ENCODE results near the gene ZNF521.
"Not testable (repeated sequence)": the region's sequence is repeated elsewhere in the genome, so short reads cannot be mapped to it uniquely, and the experiment has no call there.

Gene ZNF521

DNA sequence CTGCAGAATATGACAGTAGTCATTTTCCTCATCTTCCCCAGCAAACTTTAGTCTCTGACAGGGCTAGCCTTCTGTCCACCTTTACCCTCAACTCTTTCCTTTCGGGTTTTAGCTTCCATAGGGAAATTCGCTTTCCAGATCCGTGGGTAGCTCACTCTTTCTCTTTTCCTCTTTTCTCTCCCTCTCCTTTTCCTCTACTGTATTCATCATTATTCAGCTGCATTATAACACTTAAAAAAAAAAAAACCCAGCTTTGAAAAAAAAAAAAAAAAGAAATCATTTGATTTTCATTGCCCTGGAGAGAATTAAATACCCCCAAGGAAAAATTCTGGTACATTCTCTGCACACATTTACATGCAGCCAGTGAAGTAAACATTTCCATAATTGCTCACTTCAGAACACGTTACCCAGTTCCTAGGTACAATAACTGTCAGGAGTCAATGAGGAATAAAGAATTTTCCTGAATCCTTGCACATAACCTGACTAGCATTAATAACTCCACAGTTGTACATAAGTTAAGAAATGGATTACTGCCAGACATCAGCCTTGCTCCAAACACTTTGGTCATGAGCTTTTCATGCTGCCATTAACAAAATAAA lies 63.5 kb downstream of the ZNF521 start:
- no peak for DNase-seq

DNA sequence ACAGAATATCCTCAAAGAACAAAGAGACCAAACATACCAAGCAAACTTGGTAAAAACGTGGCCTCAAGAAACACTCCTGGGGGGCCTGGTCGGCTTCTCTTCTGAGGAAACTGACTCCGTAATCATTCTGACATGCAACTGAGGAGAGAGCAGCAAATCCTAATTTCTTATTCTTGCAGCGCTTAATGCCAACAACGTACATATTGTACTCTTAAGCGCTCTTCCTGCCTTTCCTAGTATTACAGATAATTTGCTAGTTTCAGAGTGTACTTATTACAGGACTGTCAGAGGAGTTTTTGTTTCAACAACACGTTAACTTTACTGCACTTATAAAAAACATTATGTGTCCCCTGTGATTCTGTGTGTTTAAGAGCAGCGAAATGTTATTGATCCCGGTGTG lies 64.9 kb downstream of the ZNF521 start:
- DNase-seq = no peak

DNA sequence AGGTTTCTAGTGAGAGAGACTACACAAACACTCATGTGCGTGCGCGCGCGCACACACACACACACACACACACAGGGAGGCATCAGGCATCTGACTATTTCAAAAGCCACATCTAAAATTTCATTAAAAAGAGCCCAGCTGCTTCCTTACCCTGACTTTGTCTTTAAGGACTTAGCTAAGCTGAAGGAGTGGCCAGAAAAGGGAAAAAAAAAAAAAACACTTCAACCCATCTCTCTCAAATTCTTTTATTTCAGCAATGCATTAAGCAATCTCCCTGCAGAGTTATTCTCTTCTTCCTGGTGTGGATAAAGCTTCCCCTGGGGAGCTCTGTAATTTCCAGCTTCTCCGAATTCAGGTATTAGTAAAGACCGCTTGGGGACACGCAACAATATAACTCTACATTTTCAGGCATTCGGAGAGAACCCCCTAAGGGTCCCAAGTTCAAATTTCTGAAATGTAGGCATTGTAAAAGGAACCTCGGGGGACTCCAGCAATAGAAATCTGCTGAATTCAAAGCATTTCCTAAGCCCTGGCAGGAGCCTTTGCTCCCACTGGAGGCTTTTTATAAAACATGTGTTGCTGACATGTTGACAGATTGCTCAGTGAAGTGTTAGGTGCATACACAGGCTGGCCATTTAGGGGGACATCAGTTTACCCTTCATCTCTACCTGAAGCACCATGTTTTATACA lies 67.0 kb downstream of the ZNF521 start:
- no peak for DNase-seq

DNA sequence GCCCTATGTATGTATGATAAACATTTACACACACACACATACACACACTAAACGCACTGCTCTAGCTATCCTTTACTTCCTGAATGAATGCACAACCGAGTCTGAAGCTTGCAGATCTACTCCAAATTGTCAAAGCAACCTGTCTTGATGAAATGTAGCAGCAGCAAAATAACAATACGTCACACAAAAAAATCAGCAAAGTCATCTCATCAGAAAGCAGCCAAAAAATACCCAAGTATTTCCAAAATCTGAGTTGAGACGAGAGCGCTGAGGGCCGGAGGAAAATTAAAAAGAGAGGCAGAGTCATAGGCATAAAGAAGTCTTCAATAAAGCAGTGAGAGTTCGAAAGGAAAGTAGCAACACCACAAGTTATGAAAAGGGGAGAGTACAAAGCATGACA lies 67.7 kb downstream of the ZNF521 start:
- DNase-seq = no peak

DNA sequence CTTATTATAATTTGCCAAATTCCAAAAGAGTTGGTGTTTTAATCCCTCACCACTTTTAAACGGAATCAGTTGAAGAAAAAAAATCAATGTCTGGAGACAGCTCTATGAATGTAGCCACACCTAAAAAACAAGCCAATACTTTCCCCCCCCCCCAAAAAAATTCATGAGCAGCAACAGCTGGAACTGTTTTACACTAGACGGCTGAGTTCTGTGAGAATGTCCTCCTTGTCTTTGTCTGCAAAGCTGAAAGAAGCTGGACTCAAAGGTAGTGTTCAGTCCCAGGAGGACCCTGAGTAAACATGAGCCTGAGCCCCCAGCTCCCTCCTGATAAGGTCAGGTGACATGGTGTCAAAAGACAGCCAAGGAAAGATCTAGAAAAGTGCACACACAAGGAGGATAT lies 68.2 kb downstream of the ZNF521 start:
- no peak for DNase-seq

DNA sequence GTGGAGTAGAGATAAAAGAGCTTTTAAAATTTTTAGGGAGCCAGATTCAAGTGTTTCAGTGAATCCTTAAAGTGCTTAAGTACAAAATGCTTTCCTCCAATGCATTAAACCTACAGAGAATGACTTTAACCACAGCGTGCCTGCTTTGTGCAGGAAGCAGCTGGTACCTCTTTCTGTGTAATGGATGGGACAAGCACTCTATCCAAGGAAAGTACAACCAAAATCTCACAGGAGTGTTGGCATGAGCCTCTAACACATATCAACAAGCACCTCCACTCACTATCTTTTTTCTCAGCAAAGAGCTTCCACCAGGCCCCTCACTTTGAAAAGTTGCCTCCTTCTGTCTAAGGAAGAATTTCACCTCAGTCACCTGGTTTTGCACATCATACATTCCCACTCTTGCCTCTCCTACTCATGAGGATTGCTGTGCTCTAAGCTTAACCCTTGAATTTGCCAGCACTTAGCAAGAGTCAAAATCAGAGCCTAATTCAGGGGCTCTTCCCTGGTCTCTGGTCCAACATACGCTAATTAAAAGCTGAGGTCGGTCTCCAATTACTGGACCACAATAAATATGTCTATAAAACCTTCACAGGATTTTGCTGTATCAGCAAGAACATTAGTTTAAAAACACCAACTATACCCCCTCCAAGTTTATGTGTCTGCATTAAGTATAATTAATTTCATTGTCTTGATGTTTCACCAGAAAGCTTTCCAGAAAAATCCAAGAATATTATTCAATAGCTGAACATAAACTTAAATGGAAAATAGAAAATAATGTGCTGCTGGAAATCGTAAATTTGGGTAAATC lies 68.9 kb downstream of the ZNF521 start:
- no peak for DNase-seq

DNA sequence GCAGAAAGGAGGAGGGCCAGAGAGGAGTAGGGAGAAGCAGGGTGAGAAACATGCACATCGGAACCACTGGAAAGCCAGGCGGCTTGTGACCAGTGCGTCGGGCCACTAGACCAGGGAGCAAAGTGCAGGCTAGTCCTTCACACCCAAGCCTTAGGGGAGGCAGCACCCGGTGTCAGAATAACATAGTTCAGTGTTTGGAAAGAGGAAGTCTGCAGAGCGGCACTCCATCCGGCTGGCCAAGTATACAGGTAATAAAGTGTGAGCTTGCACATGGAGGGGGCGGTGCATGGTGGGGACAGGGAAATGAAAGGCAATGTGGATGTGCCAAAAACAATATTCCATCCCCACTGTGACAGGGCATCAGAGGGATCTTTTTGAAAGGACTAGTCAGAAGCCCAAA lies 69.7 kb downstream of the ZNF521 start:
- DNase-seq = no peak

DNA sequence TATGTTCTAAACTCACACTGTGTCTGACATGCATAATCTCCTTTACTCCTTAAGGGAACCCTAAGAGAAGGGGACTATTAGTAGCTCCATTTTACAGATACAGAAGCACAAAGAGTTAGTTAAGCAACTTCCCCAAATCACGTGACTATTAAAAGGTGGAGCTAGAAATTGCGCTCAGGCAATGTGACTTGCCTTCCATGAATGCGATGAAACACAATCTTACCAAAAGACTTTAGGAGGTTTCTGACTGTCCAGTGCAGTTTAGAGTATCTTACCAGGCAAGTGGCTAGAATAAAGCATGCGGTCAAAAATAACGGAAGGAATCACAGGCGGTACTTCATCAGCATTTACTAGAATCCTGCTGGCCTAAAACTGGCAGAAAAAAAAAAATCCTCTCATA lies 70.4 kb downstream of the ZNF521 start:
- DNase-seq = no peak

DNA sequence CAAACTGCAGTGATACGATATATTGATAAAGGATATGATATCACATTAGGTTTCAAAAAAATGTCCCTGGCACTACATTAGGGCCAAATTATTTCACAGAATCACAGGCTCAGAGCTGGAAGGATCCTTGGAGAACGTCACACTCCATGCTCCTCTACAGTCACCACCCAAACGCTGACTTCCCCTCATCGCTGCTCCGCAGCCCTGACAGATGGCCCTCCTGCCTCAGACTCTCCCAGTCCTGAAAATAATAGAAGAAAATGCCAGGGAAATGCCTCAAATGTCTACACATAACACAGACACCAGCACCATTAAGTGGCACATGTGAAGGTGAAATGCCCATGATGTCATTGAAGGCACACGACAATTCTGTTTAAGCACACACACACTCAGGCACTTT lies 72.0 kb downstream of the ZNF521 start:
- DNase-seq = no peak

DNA sequence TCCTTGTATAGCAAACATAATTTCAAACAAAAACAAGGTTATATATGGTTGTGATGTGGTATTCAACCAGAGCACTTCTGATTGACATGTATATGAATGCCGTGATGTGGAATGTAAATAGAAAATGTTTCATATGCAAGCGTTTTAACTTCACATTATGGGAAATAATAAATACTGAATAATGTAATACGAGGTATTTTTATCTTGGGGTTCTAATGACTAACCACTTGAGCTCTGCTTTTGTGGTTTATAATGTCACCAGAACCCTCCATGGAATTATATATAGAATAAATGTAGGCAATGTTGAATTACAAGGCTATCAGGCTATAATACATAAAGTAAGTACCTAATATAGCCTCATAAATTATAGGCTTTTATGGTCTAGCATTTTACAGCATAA lies 72.4 kb downstream of the ZNF521 start:
- DNase-seq = no peak

DNA sequence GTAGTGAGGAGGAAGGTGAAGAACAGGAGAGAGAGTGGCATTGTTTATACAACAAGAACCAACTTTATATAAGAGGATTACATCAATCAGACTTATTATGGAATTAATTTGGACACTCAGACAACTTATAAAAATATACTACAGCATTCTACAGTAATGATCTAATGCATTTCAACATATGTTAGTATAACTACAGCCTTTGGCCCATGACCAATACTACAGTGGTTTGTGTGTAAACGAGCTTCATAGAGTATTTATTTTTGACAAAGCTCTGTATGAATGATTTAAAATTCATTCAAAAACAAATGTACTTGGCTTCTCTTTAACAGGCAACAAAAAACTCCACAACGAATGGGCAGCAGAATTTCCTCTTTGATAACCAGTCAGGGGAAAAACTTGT lies 72.8 kb downstream of the ZNF521 start:
- DNase-seq = no peak

DNA sequence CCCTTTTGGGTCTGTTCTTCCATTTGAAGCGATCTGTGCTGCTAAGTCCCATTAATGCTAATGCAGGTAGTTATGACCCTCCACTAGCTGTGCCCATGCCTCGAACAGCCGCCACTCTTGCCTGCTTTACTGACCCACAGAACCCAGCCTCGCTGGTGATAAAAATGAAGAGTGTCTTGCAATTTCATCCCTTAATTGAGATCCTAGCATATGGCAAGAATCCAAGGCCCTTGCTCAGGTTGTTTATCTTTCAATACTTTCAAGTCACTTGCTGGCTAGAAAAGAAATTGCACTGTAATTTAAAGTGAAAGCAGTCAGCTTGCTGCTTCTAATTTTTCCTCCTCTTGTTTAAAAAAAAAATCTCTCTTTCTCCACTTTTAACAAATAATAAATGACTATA lies 73.6 kb downstream of the ZNF521 start:
- DNase-seq = no peak

DNA sequence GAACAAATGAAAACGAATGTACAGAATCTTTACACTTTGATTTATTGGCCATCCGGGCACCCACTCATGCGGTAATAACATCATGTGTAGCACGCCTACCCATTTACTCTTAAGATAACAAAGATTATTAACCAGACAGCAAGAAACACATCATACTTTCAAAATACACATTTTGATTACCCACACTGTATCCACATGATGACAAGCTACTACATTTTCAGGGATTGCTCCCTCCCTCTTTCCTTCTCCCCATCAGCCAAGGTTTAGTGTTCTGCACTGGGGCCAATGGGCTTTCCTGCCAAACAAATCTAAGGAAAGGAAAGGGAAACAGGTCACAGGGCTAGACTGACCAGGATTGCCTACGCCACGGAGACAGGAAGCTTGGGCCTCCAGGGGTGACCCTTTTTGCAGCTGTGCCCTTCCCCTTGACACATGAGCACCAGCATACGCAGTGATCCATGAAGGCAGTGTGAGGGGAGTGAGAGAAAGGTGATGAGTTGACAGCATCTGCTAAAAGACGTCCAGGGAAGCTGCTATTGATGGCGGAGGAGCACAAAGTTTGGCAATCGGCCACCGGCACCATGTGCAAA lies 76.5 kb downstream of the ZNF521 start:
- DNase-seq = no peak

DNA sequence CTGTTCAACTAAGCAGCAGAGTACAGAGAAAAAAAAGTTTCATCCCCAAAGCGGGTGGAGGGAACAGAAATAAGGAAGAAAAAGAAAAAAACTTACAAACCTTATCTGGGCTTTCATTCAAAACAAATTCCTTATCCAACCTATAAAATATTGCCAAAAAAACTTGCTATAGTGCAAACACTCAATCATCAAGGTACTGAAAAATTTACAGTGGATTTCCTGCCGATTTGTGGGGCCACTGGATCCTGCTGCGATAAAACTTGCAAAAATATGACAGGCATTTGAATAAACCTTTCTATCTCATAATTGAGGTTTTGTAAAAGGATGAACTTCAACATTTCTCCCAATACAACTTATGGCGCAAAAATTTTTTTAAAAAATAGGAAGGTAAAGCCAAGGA lies 77.0 kb downstream of the ZNF521 start:
- no peak for DNase-seq

DNA sequence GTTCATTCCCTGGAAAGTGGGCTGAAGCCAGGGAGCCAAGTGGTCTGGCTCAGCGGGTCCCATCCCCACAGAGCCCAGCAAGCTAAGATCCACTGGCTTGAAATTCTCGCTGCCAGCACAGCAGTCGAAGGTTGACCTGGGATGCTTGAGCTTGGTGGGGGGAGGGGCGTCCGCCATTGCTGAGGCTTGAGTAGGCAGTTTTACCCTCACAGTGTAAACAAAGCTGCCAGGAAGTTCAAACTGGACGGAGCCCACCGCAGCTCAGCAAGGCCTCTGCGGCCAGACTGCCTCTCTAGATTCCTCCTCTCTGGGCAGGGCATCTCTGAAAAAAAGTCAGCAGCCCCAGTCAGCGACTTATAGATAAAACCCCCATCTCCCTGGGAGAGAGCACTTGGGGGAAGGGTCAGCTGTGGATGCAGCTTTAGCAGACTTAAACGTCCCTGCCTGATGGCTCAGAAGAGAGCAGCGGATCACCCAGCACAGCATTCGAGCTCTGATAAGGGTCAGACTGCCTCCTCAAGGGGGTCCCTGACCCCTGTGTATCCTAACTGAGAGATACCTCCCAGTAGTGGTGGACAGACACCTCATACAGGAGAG lies 84.9 kb downstream of the ZNF521 start:
- DNase-seq = not testable (repeated sequence)

DNA sequence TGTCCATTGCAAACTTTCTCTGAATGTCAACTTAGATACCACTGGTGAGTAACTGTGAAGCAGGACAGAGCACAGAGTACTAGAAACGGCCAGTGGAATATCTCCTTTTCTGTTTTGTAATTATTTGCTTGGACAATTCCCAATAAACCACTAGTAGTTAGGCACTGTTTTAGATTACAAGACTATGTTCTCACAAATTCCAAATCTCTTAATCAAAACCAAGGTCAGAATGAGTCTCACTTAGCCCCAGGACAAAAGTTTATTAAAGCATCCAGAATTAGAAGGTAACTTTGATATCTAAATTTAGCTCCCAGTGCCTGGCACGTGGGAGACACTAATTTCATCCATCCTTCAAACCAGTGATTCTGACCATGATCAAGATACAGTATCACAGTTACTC lies 89.0 kb downstream of the ZNF521 start:
- DNase-seq = no peak

DNA sequence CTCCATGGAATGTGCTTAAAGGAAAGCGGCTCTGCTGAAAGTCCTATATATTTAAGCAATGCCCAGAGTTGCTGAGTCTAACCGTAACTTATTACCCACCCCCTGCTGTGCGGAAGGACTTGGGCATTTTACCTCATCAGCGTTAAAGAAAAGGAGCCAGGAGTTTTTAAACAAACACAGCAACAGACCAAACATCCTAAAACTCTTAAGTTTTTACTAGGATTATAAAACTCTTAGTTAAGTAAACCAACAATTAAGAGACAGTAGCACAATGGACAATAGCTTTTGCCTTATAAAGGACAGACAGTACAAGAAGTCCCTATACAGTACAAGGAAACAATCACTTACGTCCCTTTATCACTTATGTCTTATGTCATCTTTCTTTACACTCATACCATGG lies 90.2 kb downstream of the ZNF521 start:
- no peak for DNase-seq

DNA sequence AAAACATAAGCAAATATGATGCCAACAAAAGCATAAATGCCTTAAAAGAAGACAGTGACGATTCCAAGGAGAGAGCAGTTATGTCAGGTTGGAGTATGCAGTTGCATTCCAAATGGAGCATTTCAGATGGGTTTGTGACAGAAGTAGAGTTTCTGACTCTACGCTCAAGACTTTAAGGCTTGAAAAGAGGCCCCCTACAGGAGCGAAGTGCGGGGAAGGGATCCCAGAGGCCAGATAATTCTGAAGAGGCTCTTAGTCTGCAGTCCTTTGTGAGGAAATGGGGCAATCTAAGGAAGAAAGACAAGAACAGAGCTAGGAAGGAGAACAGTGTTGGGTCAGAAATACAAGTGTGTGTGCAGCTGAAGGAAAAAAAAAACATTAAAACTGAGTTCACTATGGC lies 95.5 kb downstream of the ZNF521 start:
- DNase-seq = no peak

DNA sequence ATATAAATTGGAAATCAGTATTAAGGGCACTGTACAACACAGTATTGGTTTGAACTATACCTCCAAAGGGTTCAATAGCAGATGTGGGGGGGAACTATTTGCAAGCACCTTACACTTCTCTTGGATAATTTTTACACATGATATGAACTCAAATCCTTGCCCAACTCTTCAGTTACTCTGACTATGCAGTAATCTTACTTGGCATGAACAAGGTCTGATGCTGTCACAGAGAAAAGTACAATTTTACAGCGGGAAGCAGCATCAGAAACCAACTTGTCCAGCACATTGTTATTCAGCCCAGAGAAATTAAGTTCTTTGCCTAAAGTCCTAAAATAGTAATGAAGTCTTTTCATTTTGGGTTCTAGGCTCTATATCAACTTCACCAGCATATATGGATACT lies 98.2 kb downstream of the ZNF521 start:
- DNase-seq = no peak

DNA sequence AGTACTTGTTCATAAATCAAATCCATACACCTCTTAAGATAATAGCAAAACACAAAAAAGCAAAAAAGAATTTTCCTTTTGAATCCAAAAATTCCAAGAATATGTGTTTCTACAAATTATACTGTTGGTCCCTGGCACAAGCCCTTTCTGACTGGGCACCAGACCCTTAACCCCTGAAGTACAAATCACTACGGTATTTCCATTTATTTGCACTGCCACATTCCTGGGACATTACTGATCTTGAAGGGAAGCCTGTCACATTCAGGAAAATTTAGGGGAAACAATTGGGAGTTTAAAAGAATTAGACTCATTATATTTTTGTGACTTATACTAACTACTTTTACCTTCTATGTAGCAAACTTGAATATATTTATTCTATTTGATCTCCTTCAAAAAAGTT lies 98.8 kb downstream of the ZNF521 start:
- no peak for DNase-seq

DNA sequence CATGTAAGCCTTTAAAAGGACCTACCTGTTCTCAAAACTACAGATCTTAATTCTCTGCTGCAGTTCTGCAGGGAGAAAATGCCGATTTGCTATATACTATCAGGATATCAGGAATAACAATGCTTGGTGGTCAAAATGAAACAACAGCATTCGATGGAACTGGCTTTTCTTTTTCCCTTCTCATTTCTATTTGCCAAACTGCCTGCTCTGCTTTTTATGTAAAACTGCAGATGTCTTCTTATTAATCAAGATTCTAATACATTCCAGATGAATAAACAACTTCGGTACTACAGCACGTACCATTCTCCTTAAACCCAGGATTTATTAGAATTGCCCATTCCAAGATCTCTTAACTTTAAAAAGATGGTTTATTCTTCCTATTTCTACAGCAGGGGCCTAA lies 100.9 kb downstream of the ZNF521 start:
- DNase-seq = no peak

DNA sequence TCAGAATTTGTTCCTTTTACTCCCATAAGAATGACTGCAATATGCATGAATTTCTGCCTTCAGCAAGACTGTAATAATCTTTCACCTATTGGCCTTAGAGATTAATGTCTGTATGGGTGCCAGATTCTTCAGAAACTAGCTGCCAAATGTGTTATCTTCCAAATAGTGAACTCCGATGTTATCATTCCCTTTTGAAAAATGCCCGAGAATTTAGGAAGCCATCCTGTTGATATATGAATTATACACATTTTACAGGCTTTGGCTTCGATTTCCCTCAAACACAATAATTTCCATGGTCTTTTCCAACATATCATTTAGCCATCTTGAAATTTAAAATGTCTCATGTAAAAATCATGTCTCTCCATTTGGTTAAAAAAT lies 101.5 kb downstream of the ZNF521 start:
- DNase-seq = no peak

DNA sequence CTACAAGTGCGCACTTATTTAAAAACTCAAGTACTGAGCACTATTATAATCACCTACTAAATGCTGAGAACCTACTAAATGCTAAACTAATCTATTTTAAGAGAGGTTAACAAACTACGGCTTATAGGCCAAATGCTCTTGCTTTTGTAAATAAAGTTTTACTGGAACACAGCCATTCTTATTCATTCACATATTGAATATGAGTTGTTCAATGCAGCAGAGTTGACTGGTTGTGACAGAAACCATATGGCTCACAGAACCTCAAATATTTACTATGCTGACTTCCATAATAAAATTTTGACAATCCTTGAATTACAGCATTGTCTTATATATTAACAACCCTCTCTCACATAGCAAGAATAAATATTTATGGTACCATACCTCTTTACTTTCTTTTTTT lies 103.2 kb downstream of the ZNF521 start:
- no peak for DNase-seq

DNA sequence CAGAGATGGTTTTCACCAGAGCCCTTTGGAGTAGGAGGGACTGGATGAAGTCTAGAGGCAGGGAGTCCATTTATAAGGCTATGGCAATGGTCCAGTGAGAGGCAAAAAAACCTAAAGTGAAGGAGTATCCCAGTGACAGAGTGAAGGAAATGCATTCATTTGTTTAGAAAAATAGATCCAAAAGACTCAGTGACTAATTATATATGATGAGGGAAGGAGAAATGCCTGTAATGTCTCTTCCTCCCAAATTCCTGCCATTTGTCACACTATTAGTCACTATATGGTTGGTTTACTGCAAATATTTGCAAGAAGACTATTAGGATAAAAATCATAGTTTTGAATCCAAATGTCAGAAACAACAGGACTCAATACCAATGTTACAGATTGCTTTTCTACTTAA lies 104.2 kb downstream of the ZNF521 start:
- DNase-seq = no peak

All from effector CD8-positive, alpha-beta T cell (primary cell).